HG03521 (cell line): ENCODE measurements around the gene SFXN5.

ENCODE experiments used
- ATAC-seq: cut with Tn5 transposase; IDR thresholded peaks from one replicate; pipeline ENCODE4 v1.9.1; 2021; ENCODE audit warnings: mild to moderate bottlenecking, moderate library complexity; ENCODE audit not compliant: unreplicated experiment

SFXN5 gene

DNA sequence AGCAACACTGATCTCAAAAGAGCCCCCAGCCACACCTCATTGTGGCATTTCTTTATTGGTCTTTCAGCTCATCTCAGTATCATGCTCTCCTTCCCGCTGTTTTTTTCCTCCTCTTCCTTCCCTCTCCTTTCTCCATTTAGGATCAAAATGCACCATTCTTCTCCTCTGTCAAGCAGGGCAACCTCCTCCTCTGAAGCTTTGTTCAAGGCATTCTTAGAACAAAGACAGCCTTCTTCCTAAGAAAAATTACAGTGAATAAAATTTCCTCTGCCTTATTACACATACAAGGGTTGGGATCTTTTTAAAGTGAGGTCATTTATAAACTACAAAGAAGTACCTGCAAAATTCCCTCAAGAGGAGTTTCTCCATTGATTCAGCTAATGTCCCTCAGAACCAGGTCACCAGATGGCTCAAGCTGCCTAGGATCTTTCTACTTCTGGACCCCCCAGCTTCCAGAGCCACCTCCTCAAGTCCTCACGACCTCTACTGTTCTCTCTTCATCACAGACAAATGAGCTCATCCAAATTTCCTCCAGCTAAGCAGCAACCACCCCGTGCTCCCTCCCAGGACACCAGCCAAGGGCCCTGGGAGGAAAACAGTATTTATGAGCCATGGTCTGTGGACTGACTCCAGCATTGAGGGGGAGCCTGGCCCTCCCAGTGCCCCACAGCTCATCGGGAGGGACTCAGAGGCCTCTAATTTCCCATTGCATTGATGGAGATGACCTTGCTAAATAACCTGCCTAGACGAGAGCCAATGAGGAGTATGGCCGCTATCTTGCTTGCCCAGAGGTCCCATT lies 18.0 kb downstream of the SFXN5 start:
- ATAC-seq, result no peak

DNA sequence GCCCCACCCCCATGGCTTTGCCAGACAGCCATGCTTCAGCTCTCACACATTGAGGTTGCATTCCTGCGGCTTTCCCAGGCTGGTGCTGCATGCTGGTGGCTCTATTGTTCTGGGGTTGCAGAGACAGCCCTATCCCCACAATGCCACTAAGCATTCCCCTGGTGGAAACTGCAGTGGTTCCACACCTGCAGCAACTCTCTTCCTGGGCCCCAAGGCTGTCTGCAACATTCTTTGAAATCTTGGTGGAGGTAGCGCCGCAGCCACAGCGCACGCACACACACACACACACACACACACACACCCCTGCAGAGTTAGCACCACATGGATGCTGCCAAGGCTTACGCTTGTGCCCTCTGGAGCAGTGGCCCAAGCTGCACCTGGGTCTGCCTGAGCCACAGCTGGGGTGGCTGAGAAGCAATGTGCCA lies 21.4 kb downstream of the SFXN5 start:
- ATAC-seq, result no peak

DNA sequence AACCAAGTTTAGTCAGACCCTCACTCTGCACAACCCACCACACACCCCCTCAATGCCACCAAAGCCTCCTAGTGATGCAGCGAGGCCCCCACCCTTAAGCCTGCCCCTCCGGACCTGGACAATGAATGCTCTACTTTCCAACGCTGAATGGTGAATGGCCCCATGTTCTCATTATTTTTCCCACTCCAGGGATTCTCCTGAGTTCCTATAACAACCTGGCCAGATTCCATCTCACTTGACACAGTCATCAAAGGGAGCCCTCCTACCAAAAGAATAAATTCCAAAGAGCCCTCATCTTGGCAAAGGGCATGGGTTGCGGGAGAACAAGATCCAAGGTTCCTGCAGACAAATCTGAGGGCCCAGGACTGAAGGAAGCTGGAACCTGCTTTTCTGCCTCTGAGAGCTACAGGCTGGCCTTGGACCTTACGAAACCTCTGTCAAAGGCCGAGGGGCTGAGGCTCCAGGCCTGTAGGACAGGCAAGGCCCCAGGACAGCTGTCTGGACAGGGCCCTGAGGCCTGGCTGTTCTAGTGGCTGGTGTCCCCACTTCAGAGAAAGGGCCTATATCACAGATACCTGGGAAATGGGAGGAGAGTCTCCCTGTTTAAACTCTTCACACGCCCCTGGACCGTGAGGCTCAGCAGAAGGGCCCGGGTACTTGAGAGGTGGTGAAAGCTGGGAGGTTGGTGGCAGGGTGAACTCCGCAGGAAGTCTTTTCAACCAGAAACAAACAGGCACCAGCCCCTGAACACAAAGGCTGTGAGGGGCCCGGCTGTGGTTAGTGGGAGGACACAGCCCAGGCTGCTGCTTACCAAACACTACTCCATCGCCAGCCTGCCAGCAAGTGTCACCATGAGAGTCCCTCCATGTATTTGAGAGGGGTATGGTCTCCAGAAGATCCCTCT lies 27.3 kb downstream of the SFXN5 start:
- ATAC-seq, result no peak

DNA sequence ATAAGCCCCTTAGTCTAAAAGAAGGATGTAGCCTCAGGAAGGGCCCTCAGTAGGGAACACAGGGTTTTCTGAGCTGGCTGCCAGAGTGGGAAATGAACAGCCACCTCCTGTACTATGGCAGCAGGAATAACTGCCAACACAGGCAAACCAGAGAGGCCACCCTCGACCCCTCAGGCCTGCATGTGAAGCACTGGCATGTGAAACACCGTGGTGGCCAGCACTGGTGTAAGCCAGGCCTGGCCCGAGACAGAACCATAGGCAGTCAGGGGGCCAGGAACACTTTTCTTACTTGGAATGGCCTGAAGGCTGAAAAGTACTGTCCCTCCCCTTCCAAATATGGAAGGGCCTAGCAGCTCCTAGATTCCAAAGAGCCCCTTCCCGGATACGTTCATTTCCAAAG lies 28.2 kb downstream of the SFXN5 start:
- no peak for ATAC-seq

DNA sequence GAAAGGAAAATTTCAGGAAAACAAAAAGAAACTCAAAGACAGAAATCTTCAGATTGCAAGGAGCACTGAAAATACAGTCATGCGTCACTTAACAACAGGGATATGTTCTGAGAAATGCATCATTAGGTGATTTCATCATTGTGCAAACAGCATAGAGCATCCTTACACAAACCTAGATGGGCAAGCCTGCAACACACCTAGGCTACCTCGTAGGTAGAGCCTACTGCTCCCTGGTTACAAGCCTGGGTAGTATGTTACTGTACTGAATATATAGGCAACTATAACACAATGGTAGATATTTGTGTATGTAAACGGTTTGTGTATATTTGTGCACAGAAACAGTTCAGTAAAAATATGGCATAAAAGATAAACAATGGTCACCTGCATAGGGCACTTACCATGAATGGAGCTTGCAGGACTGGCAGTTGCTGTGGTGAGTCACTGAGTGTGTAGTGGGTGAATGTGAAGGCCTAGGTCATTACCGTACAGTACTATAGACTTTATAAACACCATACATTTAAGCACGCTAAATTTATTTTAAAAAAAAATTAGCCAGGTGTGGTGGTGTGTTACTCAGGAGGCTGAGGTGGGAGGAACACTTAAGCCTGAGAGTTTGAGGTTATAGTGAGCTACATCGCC lies 33.4 kb downstream of the SFXN5 start:
- no peak for ATAC-seq

DNA sequence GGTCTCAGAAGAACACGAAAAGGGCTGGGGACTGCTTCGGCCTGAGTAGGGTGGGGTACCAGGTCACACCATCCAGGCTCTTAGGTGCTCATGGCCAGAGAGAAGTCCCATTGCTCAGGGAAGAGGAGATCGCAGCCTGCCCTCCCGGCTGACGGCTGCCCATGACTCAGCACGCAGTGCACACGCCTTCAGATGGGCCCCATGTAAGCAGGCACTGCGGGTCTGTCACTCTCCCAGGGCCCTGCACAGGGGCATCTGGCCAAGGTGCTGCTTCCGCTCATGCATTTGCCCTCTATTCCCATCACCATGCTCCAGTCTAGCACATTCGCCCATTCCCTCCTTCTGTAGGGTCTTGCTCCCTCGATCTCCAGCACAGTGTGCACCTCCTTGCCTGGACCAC lies 34.7 kb downstream of the SFXN5 start:
- ATAC-seq, result no peak

DNA sequence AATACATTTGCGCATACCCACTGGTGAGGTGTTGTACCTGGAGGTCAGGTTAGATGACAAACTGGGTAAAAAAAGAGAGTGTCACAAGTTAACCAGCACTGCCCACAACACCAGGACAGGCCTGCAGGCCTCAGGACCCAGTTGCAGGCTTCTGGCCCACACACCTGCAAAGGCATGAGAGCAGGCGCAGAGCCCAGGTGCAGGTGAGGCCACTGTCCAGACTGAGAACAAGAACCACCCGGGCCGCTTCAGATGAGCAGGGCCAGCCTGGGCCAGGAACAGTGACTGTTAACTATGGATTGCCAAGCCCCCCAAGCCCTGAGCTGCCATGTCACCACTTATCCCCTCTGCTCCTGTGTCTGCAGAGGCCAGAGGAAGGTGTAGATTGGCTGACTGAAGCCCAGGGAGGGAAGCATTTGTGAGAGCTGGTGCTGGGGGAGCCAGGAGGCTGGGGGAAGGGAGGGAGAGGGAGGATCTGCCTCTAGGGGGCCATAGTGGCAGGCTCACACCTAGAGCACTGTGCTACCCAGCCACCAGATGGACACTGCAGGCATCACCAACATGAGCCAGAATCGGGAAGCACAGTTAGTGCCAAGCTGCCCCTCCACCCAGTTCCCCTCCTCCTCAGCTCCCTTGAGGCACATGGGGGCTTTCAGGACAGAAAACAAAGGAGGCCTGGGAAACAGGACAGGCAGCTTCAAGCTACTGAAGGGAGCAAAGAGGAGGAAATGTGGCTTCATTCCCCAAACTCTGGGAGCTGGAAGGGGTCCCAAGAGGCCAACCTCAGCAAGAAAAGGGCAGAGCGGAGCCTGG lies 35.4 kb downstream of the SFXN5 start:
- ATAC-seq, result no peak

DNA sequence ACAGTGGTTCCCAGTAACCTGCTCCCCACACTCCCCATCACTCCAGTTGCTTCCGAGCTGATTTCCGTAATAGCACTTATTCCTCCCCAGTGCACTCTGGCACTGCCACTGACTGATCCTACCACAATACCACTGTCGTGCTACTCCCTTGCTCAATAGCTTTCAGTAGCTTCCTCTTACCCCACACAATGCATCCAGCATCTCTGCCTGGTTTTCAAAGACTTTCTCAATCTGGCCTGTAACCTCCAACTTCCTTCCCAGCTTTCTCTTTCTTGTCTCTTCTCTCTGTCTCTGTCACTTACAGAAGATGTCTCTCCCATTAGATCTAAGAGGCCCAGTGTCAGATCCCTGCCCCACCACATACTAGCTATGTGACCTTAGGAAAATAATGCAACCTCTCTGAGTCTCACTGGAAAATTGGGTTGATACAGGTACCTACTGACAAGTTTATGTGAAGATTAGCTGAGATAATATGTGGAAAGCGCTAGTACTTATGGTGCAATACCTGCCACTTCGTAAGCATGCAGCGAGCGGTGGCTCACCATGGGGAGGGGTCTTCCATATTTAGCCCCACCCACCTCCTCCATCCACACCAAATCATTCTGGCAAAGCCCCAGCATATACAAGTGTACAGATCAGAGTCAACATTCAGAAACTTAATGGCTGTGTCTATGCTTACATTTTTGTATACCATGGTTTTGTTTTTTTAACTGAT lies 36.7 kb downstream of the SFXN5 start:
- no peak for ATAC-seq

DNA sequence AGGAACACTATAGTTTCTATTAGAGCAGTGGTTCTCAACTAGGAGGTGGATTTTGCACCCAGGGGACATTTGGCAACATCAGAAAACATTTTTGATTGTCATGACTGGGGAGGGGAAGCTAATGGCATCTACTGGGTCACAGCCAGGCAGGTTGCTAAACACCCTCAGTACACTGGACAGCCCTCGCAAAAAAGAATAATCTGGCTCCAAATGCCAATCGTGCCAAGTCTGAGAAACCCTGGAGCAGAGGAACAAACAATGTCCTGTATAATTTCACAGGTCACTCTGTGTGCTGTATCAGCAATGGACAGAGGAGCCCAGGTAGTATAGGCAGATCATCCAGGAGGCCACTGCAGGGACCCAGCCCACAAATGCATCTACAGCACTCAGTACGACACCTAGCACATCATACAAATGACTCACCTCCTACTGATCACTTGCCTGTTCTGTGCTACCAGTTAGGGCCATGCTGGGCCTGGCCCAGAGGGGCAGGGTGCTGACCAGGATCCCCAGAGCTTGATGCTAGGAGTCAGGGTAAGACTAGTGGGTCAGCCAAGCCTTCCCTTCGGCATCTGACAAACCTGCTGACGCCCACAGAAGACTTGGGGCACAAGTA lies 37.6 kb downstream of the SFXN5 start:
- no peak for ATAC-seq

DNA sequence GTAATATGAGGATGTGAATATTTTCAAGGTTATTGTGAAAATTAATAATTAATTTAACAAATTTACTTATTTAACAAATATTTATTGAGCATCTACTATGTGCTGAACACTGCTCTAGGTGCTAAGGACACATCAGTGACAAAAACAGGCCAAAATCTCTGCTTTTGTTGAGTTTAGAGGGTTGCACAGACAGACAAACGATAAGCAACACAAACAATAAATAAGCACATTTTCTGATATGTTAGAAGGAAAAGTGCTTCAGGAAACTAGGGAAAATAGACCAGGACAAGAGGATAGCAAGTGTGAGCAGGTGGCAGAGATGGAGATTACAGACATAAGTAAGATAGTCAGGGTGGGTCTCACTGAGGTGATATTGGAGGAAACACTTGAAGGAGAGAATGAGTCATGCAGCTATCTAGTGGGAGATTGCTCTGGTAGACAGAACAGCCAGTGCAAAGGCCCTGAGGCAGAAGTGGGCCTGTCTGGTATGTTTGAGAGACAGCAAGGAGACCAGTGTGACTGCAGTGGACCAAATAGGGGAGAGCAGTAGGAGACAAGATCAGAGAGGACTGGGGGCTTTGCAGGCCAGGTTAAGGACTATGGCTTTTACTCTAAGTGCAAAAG lies 38.3 kb downstream of the SFXN5 start:
- ATAC-seq, result no peak

DNA sequence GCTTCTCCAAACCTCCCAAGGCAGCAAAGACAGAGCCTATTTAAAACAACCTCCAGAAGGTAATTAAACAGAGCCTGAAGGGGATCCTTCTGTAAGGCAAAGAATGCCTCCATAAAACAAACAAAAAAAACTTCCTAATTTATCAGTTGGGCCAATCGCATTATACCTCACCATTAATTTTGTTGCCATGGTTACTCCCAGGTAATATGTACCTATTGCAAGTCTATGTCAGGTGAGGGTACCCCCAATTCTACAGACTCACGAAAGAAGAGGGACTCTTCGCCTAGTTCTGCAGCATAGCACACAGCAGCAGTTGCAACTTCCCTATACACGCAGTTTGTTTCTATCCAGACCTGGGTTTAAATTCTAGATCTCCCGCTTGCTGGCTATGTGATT lies 38.8 kb downstream of the SFXN5 start:
- no peak for ATAC-seq

DNA sequence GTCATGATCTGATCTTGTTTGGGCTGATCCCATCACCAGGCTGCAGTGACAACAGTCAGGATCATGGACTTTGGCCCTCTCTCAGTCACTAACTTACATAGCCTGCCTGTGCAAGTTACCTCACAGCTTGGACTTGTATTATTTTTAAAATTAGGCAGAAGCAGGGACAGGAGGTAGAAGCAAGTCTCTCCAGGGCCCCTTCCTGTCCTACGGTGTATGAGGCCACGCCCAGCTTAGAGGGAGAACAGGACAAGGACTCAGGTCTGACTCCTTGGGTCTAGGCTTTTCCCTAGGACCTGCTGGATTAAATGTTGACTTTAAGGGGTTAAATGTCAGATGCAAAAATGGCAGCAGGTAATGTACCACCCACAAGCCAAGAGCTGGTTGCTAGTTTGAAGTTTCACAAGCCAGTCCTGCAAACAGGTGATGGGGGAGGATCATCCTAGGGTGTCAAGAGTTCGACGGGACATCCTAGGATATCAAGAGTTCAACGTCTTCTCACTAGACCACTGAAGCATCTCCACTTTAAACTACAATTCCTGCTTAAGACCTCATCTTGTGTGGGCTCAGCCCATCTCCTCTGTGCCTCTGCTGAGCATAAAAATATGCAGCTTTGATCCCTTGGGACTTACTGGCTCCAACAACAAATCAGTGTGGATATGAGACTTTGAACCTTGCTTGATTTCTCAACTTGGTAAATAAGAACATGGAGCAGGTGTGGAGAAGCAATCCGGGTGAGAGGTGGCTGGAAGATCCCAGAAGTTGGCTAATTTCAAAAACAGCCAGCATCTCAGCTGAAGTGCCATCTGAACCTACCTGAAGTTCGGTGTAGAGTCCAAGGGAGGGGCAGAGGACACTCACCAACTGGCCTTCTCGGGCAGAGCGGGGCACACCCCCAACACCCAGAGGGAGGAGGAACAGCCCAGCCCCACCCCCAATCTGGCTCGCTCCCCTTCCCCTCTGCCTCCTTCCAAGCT lies 39.5 kb downstream of the SFXN5 start:
- ATAC-seq, result no peak

DNA sequence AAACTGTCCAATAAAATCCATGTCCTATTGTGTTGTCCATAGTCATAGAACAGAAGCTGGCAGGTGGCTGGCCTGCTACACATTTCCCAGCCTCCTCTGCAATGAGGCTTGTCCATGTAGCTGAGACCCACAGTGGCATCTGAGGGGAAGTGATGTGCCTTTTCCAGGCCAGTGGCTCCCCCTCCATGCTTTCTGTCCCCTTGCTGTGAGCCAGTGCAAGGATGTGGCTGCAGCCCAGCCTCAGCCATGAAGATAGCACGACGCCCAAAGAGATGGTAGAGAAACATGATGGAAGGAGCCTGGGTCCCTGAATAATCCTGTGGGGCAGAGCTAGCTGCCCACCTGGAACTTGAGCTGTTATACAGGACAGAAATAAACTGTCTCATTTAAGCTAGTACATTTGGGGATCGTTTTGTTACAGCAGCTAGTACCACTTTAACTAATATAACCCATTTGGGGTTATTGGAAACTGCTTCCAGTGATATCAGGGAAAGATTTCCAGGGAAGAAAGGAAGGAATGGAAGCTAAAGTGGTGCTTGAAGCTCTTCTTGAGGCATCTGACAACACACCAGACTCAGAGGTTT lies 40.3 kb downstream of the SFXN5 start:
- no peak for ATAC-seq

DNA sequence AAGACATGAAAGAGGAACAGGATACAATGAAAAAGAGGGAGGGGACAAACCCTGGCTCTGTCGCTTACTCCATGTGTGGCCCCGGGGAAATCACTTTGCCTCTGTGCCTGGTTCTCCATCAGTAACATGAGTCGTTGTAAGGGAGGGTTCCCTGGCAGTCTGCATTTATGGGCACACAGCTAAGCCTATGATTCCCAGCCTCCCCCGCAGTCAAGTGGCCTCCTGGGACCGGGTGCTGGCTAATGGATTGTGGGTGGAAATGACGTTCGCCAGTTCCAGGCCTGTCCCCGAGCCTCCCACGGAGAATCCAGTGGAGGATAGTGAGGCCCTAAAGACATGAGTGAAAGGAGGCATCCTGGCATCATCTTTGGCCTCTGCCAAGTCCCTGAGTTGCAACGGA lies 42.7 kb downstream of the SFXN5 start:
- ATAC-seq, result no peak

DNA sequence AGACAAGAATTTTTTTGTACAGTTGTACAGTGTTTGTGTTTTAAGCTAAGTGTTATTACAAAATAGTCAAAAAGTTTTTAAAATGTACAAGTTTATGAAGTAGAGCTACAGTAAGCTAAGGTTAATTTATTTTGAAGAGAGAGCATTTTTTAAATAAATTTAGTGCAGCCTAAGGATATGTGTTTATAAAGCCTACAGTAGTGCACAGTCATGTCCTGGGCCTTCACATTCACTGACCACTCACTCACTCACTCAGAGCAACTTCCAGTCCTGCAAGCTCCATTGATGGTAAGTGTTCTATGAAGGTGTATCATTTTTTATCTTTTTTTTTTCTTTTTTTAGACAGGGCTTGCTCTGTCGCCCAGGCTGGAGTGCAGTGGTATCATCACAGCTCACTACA lies 44.2 kb downstream of the SFXN5 start:
- no peak for ATAC-seq

DNA sequence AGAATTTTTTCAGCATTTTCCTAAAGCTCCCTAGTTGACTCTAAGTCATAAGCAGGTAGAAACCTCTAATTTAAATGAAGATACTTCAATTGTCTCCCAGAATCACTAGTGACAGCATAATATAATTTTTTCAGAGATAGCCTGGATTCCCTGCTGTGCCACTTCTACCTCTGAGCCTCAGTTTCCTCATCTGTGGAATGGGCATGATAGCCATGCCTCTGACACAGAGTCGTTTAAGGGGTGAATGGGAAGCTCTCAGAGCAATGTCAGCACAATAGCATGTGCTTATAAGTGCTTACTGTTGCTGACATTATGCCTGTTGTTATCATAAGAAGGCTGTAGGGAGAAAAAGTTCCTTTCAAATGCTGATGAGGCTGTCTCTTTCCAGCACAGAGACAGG lies 48.0 kb downstream of the SFXN5 start:
- no peak for ATAC-seq

DNA sequence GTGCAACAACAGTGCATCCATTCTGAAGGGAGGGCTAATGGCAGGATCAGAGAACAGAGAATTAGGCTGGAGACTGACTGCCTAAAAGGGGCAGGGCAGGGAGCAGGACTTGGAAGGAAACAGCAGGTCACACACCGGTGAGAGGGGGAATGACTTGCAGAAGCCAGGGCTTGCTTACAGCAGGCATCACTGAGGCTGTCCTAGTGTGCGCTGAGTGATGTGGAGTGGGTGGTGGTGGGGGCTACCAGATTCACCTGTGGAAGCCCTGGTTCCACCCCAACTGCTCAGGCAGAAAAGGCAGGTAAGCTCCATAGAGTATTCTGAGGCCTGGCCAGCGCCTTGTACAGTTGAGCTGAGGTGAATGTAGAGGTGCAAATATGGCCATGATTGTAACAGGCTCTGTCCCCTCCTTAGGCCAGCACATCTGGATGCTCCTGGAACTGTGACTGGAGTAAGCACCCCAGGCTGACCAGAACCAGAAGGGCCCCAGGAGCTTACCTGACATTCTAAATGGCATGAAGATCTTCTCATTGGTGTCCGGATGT lies 49.4 kb downstream of the SFXN5 start:
- ATAC-seq, result no peak
